Naive thymus-derived CD4-positive, alpha-beta T cell (primary cell): Measurements from ENCODE around the gene NXPH3. TPM values are rescaled to one million over a fixed set of nuclear protein-coding genes. Genes with fewer than 3 reads are reported as not detected.

Source experiments
- ATAC-seq: fragments of 150-1000 bp; cut with Tn5 transposase; 2 replicates; pipeline ENCODE4 v1.10.0; 2021; ENCODE audit warnings: mild to moderate bottlenecking, moderate library complexity
- CTCF ChIA-PET: fragments of 350-600 bp; sonication (Branson Sonifier 250); formaldehyde crosslinking; loops from one replicate; lab custom pipeline; 2021; ENCODE audit warnings: antibody characterized with exemption; lab: Charles Lee
- POLR2A ChIA-PET: fragments of 350-600 bp; sonication (Branson Sonifier 250); formaldehyde crosslinking; loops from one replicate; lab custom pipeline; 2021; ENCODE audit warnings: antibody characterized with exemption, inconsistent platforms; lab: Charles Lee
- DNase-seq, 9 donors: peaks; one replicate each; pipeline versions ENCODE4 v3.0.0 to v3.0.0-alpha.2; 2020 to 2022; ENCODE audit warnings: mixed read lengths in 1 of 9
- H3K27ac ChIP-seq: one replicate; pipeline ENCODE4 v1.7.0; 2013; ENCODE audit warnings: mild to moderate bottlenecking, low read depth, low read length, moderate library complexity
- H3K27me3 ChIP-seq, 2 donors: one replicate each; pipeline ENCODE4 v1.7.0; 2013; ENCODE audit warnings: low read length in 2 of 2, mild to moderate bottlenecking in 2 of 2, moderate library complexity in 2 of 2; ENCODE audit not compliant: control insufficient read depth in 2 of 2, insufficient read depth in 2 of 2
- H3K36me3 ChIP-seq, 3 experiments: 1 replicate in 2 of 3; 2 replicates in 1 of 3; pipeline ENCODE4 v1.7.0; 2013; ENCODE audit warnings: low read length in 3 of 3, mild to moderate bottlenecking in 3 of 3, moderate library complexity in 1 of 3; ENCODE audit not compliant: insufficient read depth in 3 of 3, control insufficient read depth in 2 of 3
- H3K4me1 ChIP-seq, 2 donors: one replicate each; pipeline ENCODE4 v1.7.0; 2013; ENCODE audit warnings: low read length in 2 of 2, mild to moderate bottlenecking in 2 of 2, moderate library complexity in 1 of 2; ENCODE audit not compliant: control insufficient read depth in 2 of 2, insufficient read depth in 2 of 2
- H3K4me3 ChIP-seq: 2 replicates; pipeline ENCODE4 v1.7.0; 2013; ENCODE audit warnings: mild to moderate bottlenecking, low read length
- H3K9me3 ChIP-seq, 3 experiments: 1 replicate in 2 of 3; 2 replicates in 1 of 3; pipeline ENCODE4 v1.7.0; 2013; ENCODE audit warnings: low read length in 3 of 3; ENCODE audit not compliant: control insufficient read depth in 2 of 3
- H3K27ac Mint-ChIP-seq, 9 donors: one replicate each; pipeline ENCODE4 v1.8.0; 2020 to 2022; ENCODE audit warnings: mixed read lengths in 9 of 9, mild to moderate bottlenecking in 8 of 9, moderate library complexity in 5 of 9, inconsistent platforms in 2 of 9
- H3K27me3 Mint-ChIP-seq, 5 donors: one replicate each; pipeline ENCODE4 v1.8.0; 2021 to 2022; ENCODE audit warnings: mixed read lengths in 5 of 5, mild to moderate bottlenecking in 1 of 5
- H3K36me3 Mint-ChIP-seq, 5 donors: one replicate each; pipeline ENCODE4 v1.8.0; 2020 to 2022; ENCODE audit warnings: mixed read lengths in 5 of 5, mild to moderate bottlenecking in 3 of 5, inconsistent platforms in 1 of 5
- H3K4me1 Mint-ChIP-seq, 7 donors: one replicate each; pipeline ENCODE4 v1.8.0; 2020 to 2022; ENCODE audit warnings: mixed read lengths in 7 of 7, mild to moderate bottlenecking in 3 of 7, inconsistent platforms in 1 of 7
- H3K4me3 Mint-ChIP-seq, 10 donors: one replicate each; pipeline ENCODE4 v1.8.0; 2020 to 2022; ENCODE audit warnings: mild to moderate bottlenecking in 10 of 10, mixed read lengths in 10 of 10, moderate library complexity in 6 of 10, inconsistent platforms in 2 of 10
- H3K9me3 Mint-ChIP-seq, 11 donors: one replicate each; pipeline ENCODE4 v1.8.0; 2020 to 2022; ENCODE audit warnings: mixed read lengths in 11 of 11, mild to moderate bottlenecking in 4 of 11, inconsistent platforms in 1 of 11, moderate library complexity in 1 of 11
- intact Hi-C, 2 donors: fragments of 100-400 bp; cut with micrococcal nuclease; formaldehyde crosslinking; loops; one replicate each; pipeline ENCODE4 v1.15.1; 2023
- polyA plus RNA-seq, 2 donors: library from polyadenylated mRNA; unstranded; fragments of 300-500 nt; fragmentation: Illumina TruSeq; gene quantifications; one replicate each; pipeline ENCODE4 v1.2.3, GENCODE V29; 2021
- total RNA-seq, 6 experiments: library from RNA in 5 of 6; stranded (reverse) in 5 of 6; gene quantifications; 1 replicate in 5 of 6; 2 replicates in 1 of 6; pipeline ENCODE4 v1.2.3 and lab custom pipeline; 2021 to 2026

The NXPH3 gene
- total and polyA plus RNA-seq, 7 experiments from 2014 or later: not detected

DNA sequence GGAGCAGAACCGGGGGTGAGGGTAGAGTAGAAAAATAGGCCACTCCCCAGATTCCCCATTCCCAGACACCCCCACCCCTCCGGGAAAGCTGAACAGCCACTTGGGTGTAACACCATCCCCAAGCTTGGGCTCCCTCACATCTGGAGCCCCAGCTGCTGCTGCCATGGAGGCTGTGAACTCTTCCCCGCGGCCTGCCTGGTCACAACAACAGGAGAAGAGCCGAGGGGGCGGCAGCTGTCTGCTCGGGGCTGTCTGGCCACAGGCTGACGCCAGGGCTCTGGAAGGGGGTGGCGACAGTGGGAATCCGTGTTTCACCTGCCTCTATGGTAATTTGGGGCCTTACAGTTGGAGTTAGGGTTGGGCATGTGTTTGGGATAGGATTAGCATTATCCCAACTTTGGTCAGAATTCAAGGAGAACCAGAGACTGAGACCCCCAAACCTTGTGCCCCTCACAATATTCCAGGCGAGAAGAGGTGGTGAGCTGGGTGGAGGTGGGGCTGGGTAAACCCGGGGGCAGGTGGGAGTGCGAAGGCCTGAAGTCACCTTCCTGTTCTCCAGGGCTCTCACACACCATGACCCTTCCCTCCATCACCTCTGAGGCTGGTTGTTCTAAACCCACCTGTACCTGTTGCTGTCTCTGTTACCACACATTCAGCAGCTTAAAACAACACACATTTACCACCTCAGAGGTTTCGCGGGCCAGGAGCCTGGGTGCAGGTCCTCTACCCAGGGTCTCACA is 29.7 kb upstream of the NXPH3 start:
- H3K27ac Mint-ChIP-seq: no peak overlapping the region
- H3K36me3 ChIP-seq: no peaks in the 10 kb centered on the region
- peaks cover 0 to 8% (median 5%) of the 10 kb centered on the region in 5 donors for H3K36me3 Mint-ChIP-seq
- ATAC-seq: no peak
- intact Hi-C loops: no loop called here
- H3K4me3 Mint-ChIP-seq: no peak overlapping the region
- no peaks in the 10 kb centered on the region for H3K4me1 ChIP-seq
- H3K4me3 ChIP-seq: no peak overlapping the region
- DNase-seq: no peak
- H3K9me3 Mint-ChIP-seq: peaks cover 0 to 26% (median 10%) of the 10 kb centered on the region in 11 donors
- ChIA-PET CTCF (interaction anchor here (1.3 kb wide), 1 partner anchor 12 kb away, joined by 3 read pairs; no protein-coding TSS in a partner anchor), POLR2A (no interaction called here)
- H3K9me3 ChIP-seq: no peaks in the 10 kb centered on the region
- H3K27me3 Mint-ChIP-seq: peaks cover 0 to 20% (median 9%) of the 10 kb centered on the region in 5 donors
- H3K4me1 Mint-ChIP-seq: no peaks in the 10 kb centered on the region
- H3K27me3 ChIP-seq: no peaks in the 10 kb centered on the region
- no peak overlapping the region for H3K27ac ChIP-seq

GRCh38 chr17:49546546-49547535 is 28.8 kb upstream of the NXPH3 start:
- Histone ChIP-seq H3K9me3 (no peaks in the 10 kb centered on the region), H3K27ac (no peak overlapping the region), H3K4me1 (no peaks in the 10 kb centered on the region), H3K36me3 (no peaks in the 10 kb centered on the region), H3K27me3 (no peaks in the 10 kb centered on the region), H3K4me3 (no peak overlapping the region)
- H3K4me1 Mint-ChIP-seq: no peaks in the 10 kb centered on the region
- ChIA-PET CTCF (no interaction called here), POLR2A (no interaction called here)
- peaks cover 0 to 17% (median 6%) of the 10 kb centered on the region in 11 donors for H3K9me3 Mint-ChIP-seq
- DNase-seq (no peak), ATAC-seq (no peak)
- H3K27ac Mint-ChIP-seq: no peak overlapping the region
- intact Hi-C loops: no loop called here
- peaks cover 0 to 20% (median 8%) of the 10 kb centered on the region in 5 donors for H3K27me3 Mint-ChIP-seq
- H3K36me3 Mint-ChIP-seq: peaks cover 0 to 5% (median 0%) of the 10 kb centered on the region in 5 donors
- no peak overlapping the region for H3K4me3 Mint-ChIP-seq

DNA sequence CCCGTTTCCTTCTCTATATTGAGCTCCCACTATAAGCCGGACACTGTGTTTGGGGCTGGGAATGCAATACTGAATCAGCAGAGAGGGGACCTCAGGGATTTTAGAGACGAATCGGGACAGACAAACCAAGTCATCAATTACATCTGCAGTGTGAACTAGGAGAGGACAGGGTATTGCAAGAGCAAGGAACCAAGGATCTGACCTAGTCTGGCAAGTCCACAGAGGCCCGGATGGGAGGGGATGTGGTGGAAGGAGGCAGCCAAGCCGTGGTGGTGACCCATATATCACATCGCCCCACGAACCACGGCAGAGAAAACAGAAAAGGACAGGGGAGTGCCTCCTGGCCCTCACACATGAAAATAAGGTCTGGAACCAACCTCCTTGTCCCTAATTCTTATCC is 28.1 kb upstream of the NXPH3 start:
- no peaks in the 10 kb centered on the region for H3K4me1 Mint-ChIP-seq
- intact Hi-C loops: no loop called here
- ChIA-PET CTCF (no interaction called here), POLR2A (no interaction called here)
- H3K9me3 Mint-ChIP-seq: peaks cover 0 to 10% (median 3%) of the 10 kb centered on the region in 11 donors
- Histone ChIP-seq H3K4me3 (no peak overlapping the region), H3K27me3 (no peaks in the 10 kb centered on the region), H3K4me1 (no peaks in the 10 kb centered on the region), H3K27ac (no peak overlapping the region), H3K36me3 (no peaks in the 10 kb centered on the region), H3K9me3 (no peaks in the 10 kb centered on the region)
- DNase-seq: no peak
- ATAC-seq: no peak
- H3K27ac Mint-ChIP-seq: no peak overlapping the region
- H3K36me3 Mint-ChIP-seq: peaks cover 0 to 5% (median 0%) of the 10 kb centered on the region in 5 donors
- no peak overlapping the region for H3K4me3 Mint-ChIP-seq
- H3K27me3 Mint-ChIP-seq: peaks cover 0 to 20% (median 4%) of the 10 kb centered on the region in 5 donors

DNA sequence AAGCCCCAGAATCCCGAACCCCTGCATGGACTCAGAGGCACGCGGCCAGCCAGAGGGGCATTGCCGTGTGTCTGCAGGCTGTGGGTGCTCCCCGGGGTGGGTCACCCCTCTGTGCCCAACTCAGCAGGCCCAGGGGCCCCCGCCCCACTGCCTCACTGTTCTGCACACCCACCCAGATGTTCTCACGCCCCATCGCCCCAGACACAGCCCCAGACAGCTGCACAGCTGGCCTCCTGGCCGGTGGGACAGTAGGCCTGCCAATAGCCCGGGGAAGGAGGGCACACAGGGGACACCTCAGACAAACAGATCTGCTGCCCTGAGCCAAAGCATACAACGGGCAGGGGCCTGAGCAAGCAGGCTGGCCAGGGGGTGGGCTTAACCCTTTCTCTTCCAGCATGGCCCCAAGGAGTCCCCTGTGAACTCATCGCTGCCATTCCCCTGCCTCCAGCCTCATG is 27.6 kb upstream of the NXPH3 start:
- ATAC-seq (no peak), DNase-seq (no peak)
- ChIA-PET CTCF (interaction anchor here (0.5 kb wide), 1 partner anchor 90 kb away, joined by 3 read pairs; no protein-coding TSS in a partner anchor), POLR2A (no interaction called here)
- Histone ChIP-seq H3K4me1 (no peaks in the 10 kb centered on the region), H3K9me3 (no peaks in the 10 kb centered on the region), H3K4me3 (no peak overlapping the region), H3K27ac (no peak overlapping the region), H3K27me3 (no peaks in the 10 kb centered on the region), H3K36me3 (no peaks in the 10 kb centered on the region)
- H3K27me3 Mint-ChIP-seq: peaks cover 0 to 20% (median 4%) of the 10 kb centered on the region in 5 donors
- H3K4me3 Mint-ChIP-seq: no peak overlapping the region
- H3K4me1 Mint-ChIP-seq: no peaks in the 10 kb centered on the region
- H3K36me3 Mint-ChIP-seq: peaks cover 0 to 5% (median 0%) of the 10 kb centered on the region in 5 donors
- H3K9me3 Mint-ChIP-seq: peaks cover 0 to 10% (median 3%) of the 10 kb centered on the region in 11 donors
- intact Hi-C loops: no loop called here
- H3K27ac Mint-ChIP-seq: no peak overlapping the region

GRCh38 chr17:49548506-49549310 is 27.0 kb upstream of the NXPH3 start:
- Mint-ChIP-seq H3K27me3 (peaks cover 0 to 16% (median 0%) of the 10 kb centered on the region in 5 donors), H3K4me3 (no peak overlapping the region), H3K4me1 (peaks cover 0 to 3% (median 0%) of the 10 kb centered on the region in 7 donors), H3K36me3 (peaks cover 0 to 4% (median 0%) of the 10 kb centered on the region in 5 donors), H3K9me3 (peaks cover 0 to 6% (median 0%) of the 10 kb centered on the region in 11 donors), H3K27ac (no peak overlapping the region)
- Histone ChIP-seq H3K27me3 (no peaks in the 10 kb centered on the region), H3K4me3 (no peak overlapping the region), H3K4me1 (no peaks in the 10 kb centered on the region), H3K27ac (no peak overlapping the region), H3K9me3 (no peaks in the 10 kb centered on the region), H3K36me3 (no peaks in the 10 kb centered on the region)
- CTCF ChIA-PET: interaction anchor here (0.5 kb wide), 1 partner anchor 90 kb away, joined by 3 read pairs; no protein-coding TSS in a partner anchor
- intact Hi-C loops: no loop called here
- no peak for ATAC-seq
- POLR2A ChIA-PET: no interaction called here
- no peak for DNase-seq

- Histone ChIP-seq H3K4me3 (no peak overlapping the region), H3K4me1 (no peaks in the 10 kb centered on the region), H3K9me3 (no peaks in the 10 kb centered on the region), H3K36me3 (no peaks in the 10 kb centered on the region), H3K27me3 (no peaks in the 10 kb centered on the region), H3K27ac (no peak overlapping the region)
- peaks cover 0 to 3% (median 0%) of the 10 kb centered on the region in 7 donors for H3K4me1 Mint-ChIP-seq
- POLR2A ChIA-PET: no interaction called here
- CTCF ChIA-PET: no interaction called here
- H3K4me3 Mint-ChIP-seq: no peak overlapping the region
- H3K9me3 Mint-ChIP-seq: peaks cover 0 to under 1% (median 0%) of the 10 kb centered on the region in 11 donors
- no peaks in the 10 kb centered on the region for H3K36me3 Mint-ChIP-seq
- peaks cover 0 to 10% (median 0%) of the 10 kb centered on the region in 5 donors for H3K27me3 Mint-ChIP-seq
- no peak overlapping the region for H3K27ac Mint-ChIP-seq
- no peak for ATAC-seq
- no peak for DNase-seq
- intact Hi-C loops: no loop called here
These were observed 26.4 kb upstream of the NXPH3 start for GRCh38 chr17:49549311-49549605.
